Measurements from ENCODE around the gene C1orf74. TPM values are rescaled to one million over a fixed set of nuclear protein-coding genes. Genes with fewer than 3 reads are reported as not detected.

Gene C1orf74
- total and polyA plus RNA-seq, 2 experiments from 2014 or later: 1.4 to 2.3 TPM

- 20 to 21% methylated on average over 51 of the region's 51 CpGs for WGBS, 2 experiments (ENCODE audit: low coverage in 1 of 2, low lambda C conversion rate in 2 of 2, missing lambda C conversion rate in 2 of 2)
- H3K4me1 ChIP-seq (ENCODE audit: insufficient read depth): peaks cover 49% of the 10 kb centered on the region
- no peaks in the 10 kb centered on the region for H3K27me3 ChIP-seq (replicated peaks; ENCODE audit: insufficient read depth)
- peak within 1 kb of the TSS; percentile 81 for H3K27ac ChIP-seq
- DNase-seq: peak; percentile 99
- in situ Hi-C loops (cut with MboI): no loop called here
- peaks cover 16% of the 10 kb centered on the region; the same call in 1 of the 2 replicates for H3K36me3 ChIP-seq (ENCODE audit: low read depth)
- peak within 1 kb of the TSS; percentile 94 for H2AFZ ChIP-seq
- TF ChIP-seq EZH2phosphoT487 (IDR thresholded peaks at IDR 0.05; ENCODE audit: insufficient read depth, low read depth) (no peak), EZH2 (IDR thresholded peaks at IDR 0.05; ENCODE audit: insufficient read depth, poor library complexity, severe bottlenecking) (no peak)
- H3F3A ChIP-seq (ENCODE audit: insufficient read depth): peaks cover 46% of the 10 kb centered on the region
- H3K4me2 ChIP-seq (ENCODE audit: unreplicated experiment): peak within 1 kb of the TSS; percentile 78
- no peaks in the 10 kb centered on the region for H3K9me3 ChIP-seq (ENCODE audit: low read depth)
- H3K9me2 ChIP-seq (ENCODE audit: insufficient read depth): no peaks in the 10 kb centered on the region
- peak within 1 kb of the TSS; percentile 82 for H3K9ac ChIP-seq
- no peaks in the 10 kb centered on the region for H4K20me1 ChIP-seq (ENCODE audit: insufficient read depth)
- H3K4me3 ChIP-seq: peak within 1 kb of the TSS; percentile 77
- peaks cover 32% of the 10 kb centered on the region for H3K79me2 ChIP-seq (ENCODE audit: insufficient read depth)
These were observed 43.3 kb upstream of the C1orf74 start, which contains the start of gene UTP25 for GRCh38 chr1:209827384-209828262. Gene UTP25 (plus strand): TSS chr1:209827972. CDS start chr1:209828064, 92 bp downstream.

GRCh38 chr1:209825591-209826434 lies 41.5 kb upstream of the C1orf74 start:
- H3K9ac ChIP-seq: no peak overlapping the region
- H3K4me1 ChIP-seq (ENCODE audit: insufficient read depth): peaks cover 37% of the 10 kb centered on the region
- no peaks in the 10 kb centered on the region for H3K9me3 ChIP-seq (ENCODE audit: low read depth)
- 0 out of 2 replicates have a peak overlapping the region, but pooled peaks have one; percentile 19 for H2AFZ ChIP-seq
- no peak overlapping the region for H3K4me2 ChIP-seq (ENCODE audit: unreplicated experiment)
- H3K9me2 ChIP-seq (ENCODE audit: insufficient read depth): no peaks in the 10 kb centered on the region
- H3K4me3 ChIP-seq: no peak overlapping the region
- no peak overlapping the region for H3K27ac ChIP-seq
- no peak for TF ChIP-seq EZH2 (IDR thresholded peaks at IDR 0.05; ENCODE audit: insufficient read depth, poor library complexity, severe bottlenecking)
- TF ChIP-seq EZH2phosphoT487 (IDR thresholded peaks at IDR 0.05; ENCODE audit: insufficient read depth, low read depth): no peak
- WGBS, 2 experiments (ENCODE audit: low coverage in 1 of 2, low lambda C conversion rate in 2 of 2, missing lambda C conversion rate in 2 of 2): 61 to 66% methylated on average over 11 of the region's 11 CpGs
- in situ Hi-C loops (cut with MboI): no loop called here
- H3K79me2 ChIP-seq (ENCODE audit: insufficient read depth): peaks cover 26% of the 10 kb centered on the region
- H3K36me3 ChIP-seq (ENCODE audit: low read depth): peaks cover 5% of the 10 kb centered on the region; the same call in 1 of the 2 replicates
- DNase-seq: no peak
- H4K20me1 ChIP-seq (ENCODE audit: insufficient read depth): no peaks in the 10 kb centered on the region
- H3F3A ChIP-seq (ENCODE audit: insufficient read depth): peaks cover 42% of the 10 kb centered on the region
- H3K27me3 ChIP-seq (replicated peaks; ENCODE audit: insufficient read depth): no peaks in the 10 kb centered on the region

GRCh38 chr1:209823143-209824041 lies 39.0 kb upstream of the C1orf74 start:
- WGBS, 2 experiments (ENCODE audit: low coverage in 1 of 2, low lambda C conversion rate in 2 of 2, missing lambda C conversion rate in 2 of 2): 17 to 18% methylated on average over 12 of the region's 12 CpGs
- Histone ChIP-seq H3K9ac (peak overlapping the region; percentile 80), H3K79me2 (ENCODE audit: insufficient read depth) (peaks cover 4% of the 10 kb centered on the region; the same call in 1 of the 2 replicates), H4K20me1 (ENCODE audit: insufficient read depth) (no peaks in the 10 kb centered on the region), H3K9me3 (ENCODE audit: low read depth) (no peaks in the 10 kb centered on the region), H3K27ac (peak overlapping the region; percentile 97), H3K4me2 (ENCODE audit: unreplicated experiment) (peak overlapping the region; percentile 92), H3F3A (ENCODE audit: insufficient read depth) (peaks cover 21% of the 10 kb centered on the region), H3K4me1 (ENCODE audit: insufficient read depth) (peaks cover 16% of the 10 kb centered on the region), H3K9me2 (ENCODE audit: insufficient read depth) (no peaks in the 10 kb centered on the region), H3K27me3 (replicated peaks; ENCODE audit: insufficient read depth) (no peaks in the 10 kb centered on the region), H2AFZ (peak overlapping the region; percentile 94), H3K4me3 (peak overlapping the region; percentile 58), H3K36me3 (ENCODE audit: low read depth) (no peaks in the 10 kb centered on the region)
- in situ Hi-C loops (cut with MboI): no loop called here
- peak; percentile 87 for DNase-seq
- TF ChIP-seq EZH2phosphoT487 (IDR thresholded peaks at IDR 0.05; ENCODE audit: insufficient read depth, low read depth) (no peak), EZH2 (IDR thresholded peaks at IDR 0.05; ENCODE audit: insufficient read depth, poor library complexity, severe bottlenecking) (no peak)
